DOHH2 (cell line): ENCODE data around the gene SCUBE2.

Experiments
- CTCF ChIP-seq: fragments of 200-600 bp; sonication (generic); IDR thresholded peaks from one replicate; pipeline ENCODE4 v1.5.1; 2014; ENCODE audit warnings: antibody characterized with exemption, mild to moderate bottlenecking, low read depth, low read length; ENCODE audit not compliant: poor library complexity, severe bottlenecking
- EZH2phosphoT487 ChIP-seq: fragments of 200-600 bp; sonication (generic); IDR thresholded peaks from 2 replicates; pipeline ENCODE4 v1.6.1; 2017; ENCODE audit warnings: borderline replicate concordance, mild to moderate bottlenecking, antibody characterized with exemption, low read length, moderate library complexity, mixed read lengths

GRCh38 chr11:9039863-9040262 is 51.5 kb downstream of the SCUBE2 start:
- TF ChIP-seq CTCF = no peak
- TF ChIP-seq EZH2phosphoT487 = no peak
